Measurements from ENCODE around the gene BLVRA. TPM values are rescaled to one million over a fixed set of nuclear protein-coding genes. Genes with fewer than 3 reads are reported as not detected.
A peak's percentile ranks its signal among the peaks of the same experiment; 100 is the strongest.

Gene BLVRA
- total RNA-seq, 1 donor from 2014 or later: 36.1 TPM

GRCh38 chr7:43756368-43757072 lies 2.0 kb upstream of the BLVRA start:
- no peaks in the 10 kb centered on the region for H3K9me3 ChIP-seq
- peaks cover 0 to 13% of the 10 kb centered on the region in 2 donors for H3K4me1 ChIP-seq
- H3K36me3 ChIP-seq: no peaks in the 10 kb centered on the region
- H3K4me3 ChIP-seq: no peak overlapping the region
- H3K27ac ChIP-seq: no peak overlapping the region
- intact Hi-C loops (cut with DNase I): loop anchor here (5.0 kb wide), 1 partner anchor 81 kb away; no protein-coding TSS in a partner anchor
- H3K27me3 ChIP-seq: no peaks in the 10 kb centered on the region
- DNase-seq (ENCODE audit: low spot score in 2 of 2): peak in 1 of 2 donors; percentile 56
- TF ChIP-seq CTCF (IDR thresholded peaks at IDR 0.05): no peak

DNA sequence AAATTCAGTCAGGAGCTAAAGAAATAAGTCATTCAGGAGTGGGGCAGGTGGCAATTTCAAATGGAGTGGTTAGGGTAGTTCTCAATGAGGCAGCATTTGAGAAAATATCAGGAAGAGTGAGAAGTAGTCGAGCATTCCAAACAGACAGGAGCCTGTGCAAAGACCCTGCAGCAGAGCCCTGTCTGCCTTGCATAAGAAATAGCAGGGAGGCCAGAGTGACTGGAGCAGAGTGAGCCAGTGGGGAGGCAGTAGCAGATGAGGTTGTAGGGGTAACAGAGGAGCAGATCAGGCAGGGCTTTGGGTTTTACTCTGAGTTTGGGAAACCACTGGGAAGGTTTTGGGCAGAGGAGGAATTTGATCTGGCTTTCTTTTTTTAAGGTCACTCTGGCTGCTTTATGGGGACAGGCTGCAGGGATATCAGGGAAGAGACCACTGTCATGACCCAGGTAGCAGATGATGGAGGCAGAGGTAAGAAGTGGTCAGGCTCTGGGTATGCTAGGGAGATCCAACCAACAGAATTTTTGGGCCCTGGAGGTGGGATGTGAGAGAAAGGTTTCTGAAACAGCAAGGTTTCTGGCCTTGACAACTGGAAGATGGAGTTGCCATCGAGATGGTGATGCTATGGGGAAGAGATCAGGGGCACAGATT lies 1.3 kb upstream of the BLVRA start:
- H3K27ac ChIP-seq: no peak overlapping the region
- peaks cover 0 to 13% of the 10 kb centered on the region in 2 donors for H3K4me1 ChIP-seq
- H3K27me3 ChIP-seq: no peaks in the 10 kb centered on the region
- H3K4me3 ChIP-seq: no peak overlapping the region
- DNase-seq (ENCODE audit: low spot score in 2 of 2): no peak
- intact Hi-C loops (cut with DNase I): loop anchor here (5.0 kb wide), 1 partner anchor 80 kb away; no protein-coding TSS in a partner anchor
- no peaks in the 10 kb centered on the region for H3K9me3 ChIP-seq
- H3K36me3 ChIP-seq: no peaks in the 10 kb centered on the region
- no peak for TF ChIP-seq CTCF (IDR thresholded peaks at IDR 0.05)

GRCh38 chr7:43758822-43759683 lies 573 bp downstream of the BLVRA start:
- peak in 1 of 2 donors; percentile 67 for DNase-seq (ENCODE audit: low spot score in 2 of 2)
- no peaks in the 10 kb centered on the region for H3K36me3 ChIP-seq
- H3K4me3 ChIP-seq: peak overlapping the region; percentile 95 to 96

GRCh38 chr7:43760861-43761260 lies 2.4 kb downstream of the BLVRA start:
- no peak for DNase-seq (ENCODE audit: low spot score in 2 of 2)
- peaks cover 0 to 20% of the 10 kb centered on the region in 2 donors for H3K4me1 ChIP-seq
- no peak overlapping the region for H3K27ac ChIP-seq
- no peaks in the 10 kb centered on the region for H3K27me3 ChIP-seq
- no peak overlapping the region for H3K4me3 ChIP-seq
- no peaks in the 10 kb centered on the region for H3K9me3 ChIP-seq
- TF ChIP-seq CTCF (IDR thresholded peaks at IDR 0.05): no peak
- no peaks in the 10 kb centered on the region for H3K36me3 ChIP-seq
- intact Hi-C loops (cut with DNase I): no loop called here

More at GRCh38 chr7:43758822-43759683, 573 bp downstream of the BLVRA start:
- Histone ChIP-seq H3K27me3 (no peaks in the 10 kb centered on the region), H3K9me3 (no peaks in the 10 kb centered on the region), H3K4me1 (peaks cover 0 to 13% of the 10 kb centered on the region in 2 donors), H3K27ac (peak overlapping the region; percentile 63 to 87)
- intact Hi-C loops (cut with DNase I): loop anchor here (1.0 to 5.0 kb wide), 2 partner anchors 30 to 78 kb away; partner anchors contain the start of gene COA1
- TF ChIP-seq CTCF (IDR thresholded peaks at IDR 0.05): no peak

DNA sequence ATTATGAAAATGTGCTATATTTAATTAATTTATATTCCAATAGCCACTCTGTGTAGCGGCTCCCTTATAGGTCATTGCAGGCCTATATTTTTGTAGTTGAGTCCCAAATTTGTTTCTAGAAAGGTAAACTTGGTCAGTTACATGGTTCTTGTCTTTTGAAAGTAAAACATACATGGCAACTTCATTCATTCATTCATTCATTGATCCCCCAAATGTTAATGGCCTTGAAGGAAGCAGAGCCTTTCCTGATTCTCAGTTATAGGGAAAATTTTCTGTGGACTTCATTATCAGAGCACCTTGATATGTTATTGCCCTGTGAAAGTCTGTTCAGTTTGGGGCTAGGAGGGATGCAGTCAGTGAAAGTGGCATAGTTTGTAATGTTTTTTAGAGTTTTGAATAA lies 2.9 kb downstream of the BLVRA start:
- Histone ChIP-seq H3K4me1 (peaks cover 0 to 20% of the 10 kb centered on the region in 2 donors), H3K27me3 (no peaks in the 10 kb centered on the region), H3K9me3 (no peaks in the 10 kb centered on the region), H3K27ac (no peak overlapping the region), H3K36me3 (no peaks in the 10 kb centered on the region), H3K4me3 (no peak overlapping the region)
- DNase-seq (ENCODE audit: low spot score in 2 of 2): no peak
- intact Hi-C loops (cut with DNase I): no loop called here
- TF ChIP-seq CTCF (IDR thresholded peaks at IDR 0.05): no peak
